OCI-M1 (cell line): ENCODE results near the gene BANF2.
A peak's percentile ranks its signal among the peaks of the same experiment; 100 is the strongest.

Experiments used
- DNase-seq: peaks from one replicate; lab custom pipeline; 2025; lab: John Stamatoyannopoulos, UW

Gene BANF2

GRCh38 chr20:17664025-17664633 lies 35.6 kb upstream of the BANF2 start:
- peak; percentile 67 for DNase-seq

- DNase-seq, result no peak
Measured at GRCh38 chr20:17665756-17666155, 34.0 kb upstream of the BANF2 start.

GRCh38 chr20:17666481-17666880 lies 33.3 kb upstream of the BANF2 start:
- DNase-seq, result no peak

- no peak for DNase-seq
Measured at GRCh38 chr20:17667445-17667844, 32.3 kb upstream of the BANF2 start.

- DNase-seq, result no peak
Measured at GRCh38 chr20:17668432-17668831, 31.3 kb upstream of the BANF2 start.

- no peak for DNase-seq
Measured at GRCh38 chr20:17669306-17669931, 30.3 kb upstream of the BANF2 start.

GRCh38 chr20:17671011-17671410 lies 28.8 kb upstream of the BANF2 start:
- peak; percentile 39 for DNase-seq

GRCh38 chr20:17671565-17671964 lies 28.2 kb upstream of the BANF2 start:
- no peak for DNase-seq

- DNase-seq, result no peak
Measured at GRCh38 chr20:17673084-17673483, 26.7 kb upstream of the BANF2 start.

GRCh38 chr20:17674722-17675518 lies 24.8 kb upstream of the BANF2 start:
- no peak for DNase-seq

GRCh38 chr20:17675519-17676377 lies 24.0 kb upstream of the BANF2 start:
- DNase-seq, result no peak

- DNase-seq, result no peak
Measured at GRCh38 chr20:17676378-17676759, 23.4 kb upstream of the BANF2 start.

- no peak for DNase-seq
Measured at GRCh38 chr20:17676942-17677341, 22.8 kb upstream of the BANF2 start.

GRCh38 chr20:17678295-17678694 lies 21.5 kb upstream of the BANF2 start:
- DNase-seq, result peak; percentile 91

- no peak for DNase-seq
Measured at GRCh38 chr20:17678886-17679285, 20.9 kb upstream of the BANF2 start.

- DNase-seq, result peak; percentile 67
Measured at GRCh38 chr20:17679941-17680835, 19.6 kb upstream of the BANF2 start.

GRCh38 chr20:17680836-17681725 lies 18.7 kb upstream of the BANF2 start:
- DNase-seq, result peak; percentile 80

GRCh38 chr20:17681726-17682102 lies 18.1 kb upstream of the BANF2 start:
- no peak for DNase-seq

- peak; percentile 98 for DNase-seq
Measured at GRCh38 chr20:17682103-17682888, 17.5 kb upstream of the BANF2 start, which contains the start of gene RRBP1. TSS of gene RRBP1 (minus strand) at chr20:17682242. CDS start at chr20:17660507, 21,735 bp downstream.
